HG02678 (cell line): Measurements from ENCODE around the gene USP5.

Source experiments
- ATAC-seq: cut with Tn5 transposase; IDR thresholded peaks from one replicate; pipeline ENCODE4 v1.9.1; 2021; ENCODE audit warnings: mild to moderate bottlenecking, moderate library complexity; ENCODE audit not compliant: unreplicated experiment

The USP5 gene

GRCh38 chr12:6851921-6852650 is at the start of gene USP5:
TSS of gene USP5 (plus strand) at chr12:6852150. CDS start at chr12:6852180, 30 bp downstream.
- peak; percentile 74 for ATAC-seq

- ATAC-seq, result no peak
Observed at GRCh38 chr12:6807170-6807569, 44.8 kb upstream of the USP5 start.

- ATAC-seq, result no peak
Observed at GRCh38 chr12:6809056-6809455, 42.9 kb upstream of the USP5 start.

- no peak for ATAC-seq
Observed at GRCh38 chr12:6810758-6811157, 41.2 kb upstream of the USP5 start.

- no peak for ATAC-seq
Observed at GRCh38 chr12:6813363-6813762, 38.6 kb upstream of the USP5 start.

GRCh38 chr12:6816598-6816997 is 35.4 kb upstream of the USP5 start:
- no peak for ATAC-seq

GRCh38 chr12:6817098-6817497 is 34.9 kb upstream of the USP5 start:
- no peak for ATAC-seq

- ATAC-seq, result no peak
Observed at GRCh38 chr12:6817662-6818157, 34.2 kb upstream of the USP5 start.

- ATAC-seq, result no peak
Observed at GRCh38 chr12:6818222-6818621, 33.7 kb upstream of the USP5 start.

GRCh38 chr12:6818645-6819044 is 33.3 kb upstream of the USP5 start:
- no peak for ATAC-seq

GRCh38 chr12:6819106-6820030 is 32.6 kb upstream of the USP5 start:
- ATAC-seq, result no peak

- no peak for ATAC-seq
Observed at GRCh38 chr12:6820166-6820565, 31.8 kb upstream of the USP5 start.

GRCh38 chr12:6821591-6822425 is 30.1 kb upstream of the USP5 start, which contains the start of gene GPR162:
TSS of gene GPR162 (plus strand) at chr12:6821821. CDS start at chr12:6823899, 2,078 bp downstream.
- ATAC-seq, result no peak

GRCh38 chr12:6822426-6823135 is 29.4 kb upstream of the USP5 start:
- no peak for ATAC-seq

- no peak for ATAC-seq
Observed at GRCh38 chr12:6823182-6824084, 28.5 kb upstream of the USP5 start.

- no peak for ATAC-seq
Observed at GRCh38 chr12:6824085-6824775, 27.7 kb upstream of the USP5 start.

- ATAC-seq, result no peak
Observed at GRCh38 chr12:6824901-6825381, 27.0 kb upstream of the USP5 start.

- peak; percentile 57 for ATAC-seq
Observed at GRCh38 chr12:6825398-6826124, 26.4 kb upstream of the USP5 start.
